Astrocyte (in vitro differentiated cells and primary cell): ENCODE measurements around the gene CD247. TPM values are rescaled to one million over a fixed set of nuclear protein-coding genes. Genes with fewer than 3 reads are reported as not detected.

Experiments
- DNase-seq: peaks from one replicate; pipeline ENCODE4 v3.0.0-alpha.2; 2010; ENCODE audit warnings: low read depth
- FAIRE-seq: peaks from 2 replicates; lab custom pipeline; 2011; peaks lifted over from hg19 to GRCh38; lab: Jason Lieb, UNC
- H2AFZ ChIP-seq: 2 replicates; pipeline ENCODE4 v1.6.0; 2012; ENCODE audit warnings: low read depth, low read length, inconsistent platforms
- H3K27ac ChIP-seq: 2 replicates; pipeline ENCODE4 v1.5.1; 2011; ENCODE audit warnings: low read depth, low read length, inconsistent platforms
- H3K27me3 ChIP-seq: 2 replicates; pipeline ENCODE4 v1.6.0; 2011; ENCODE audit warnings: low read length, inconsistent platforms; ENCODE audit not compliant: insufficient read depth
- H3K36me3 ChIP-seq: 2 replicates; pipeline ENCODE4 v1.5.1; 2011; ENCODE audit warnings: low read length, inconsistent platforms; ENCODE audit not compliant: insufficient read depth
- H3K4me1 ChIP-seq: 2 replicates; pipeline ENCODE4 v1.5.1; 2011; ENCODE audit warnings: low read length, inconsistent platforms; ENCODE audit not compliant: insufficient read depth
- H3K4me2 ChIP-seq: 2 replicates; pipeline ENCODE4 v1.6.0; 2012; ENCODE audit warnings: low read length, inconsistent platforms
- H3K4me3 ChIP-seq: 2 replicates; pipeline ENCODE4 v1.5.1; 2011; ENCODE audit warnings: low read depth, mild to moderate bottlenecking, low read length, inconsistent platforms; ENCODE audit not compliant: insufficient read depth
- H3K79me2 ChIP-seq: 2 replicates; pipeline ENCODE4 v1.6.0; 2012; ENCODE audit warnings: mild to moderate bottlenecking, low read length, inconsistent platforms; ENCODE audit not compliant: insufficient read depth
- H3K9ac ChIP-seq: 2 replicates; pipeline ENCODE4 v1.6.0; 2012; ENCODE audit warnings: mild to moderate bottlenecking, low read length, inconsistent platforms
- H3K9me3 ChIP-seq: 2 replicates; pipeline ENCODE4 v1.5.1; 2012; ENCODE audit warnings: low read depth, mild to moderate bottlenecking, low read length, inconsistent platforms; ENCODE audit not compliant: insufficient read depth
- H4K20me1 ChIP-seq: 2 replicates; pipeline ENCODE4 v1.6.0; 2012; ENCODE audit warnings: low read length, inconsistent platforms; ENCODE audit not compliant: insufficient read depth
- H3K27ac Mint-ChIP-seq: one replicate; pipeline ENCODE4 v1.8.0; 2021; ENCODE audit warnings: mild to moderate bottlenecking, mixed read lengths; ENCODE audit not compliant: unreplicated experiment
- H3K27me3 Mint-ChIP-seq: one replicate; pipeline ENCODE4 v1.8.0; 2021; ENCODE audit warnings: low read depth, mixed read lengths; ENCODE audit not compliant: unreplicated experiment
- H3K36me3 Mint-ChIP-seq: one replicate; pipeline ENCODE4 v1.8.0; 2021; ENCODE audit warnings: low read depth, mixed read lengths; ENCODE audit not compliant: unreplicated experiment
- H3K4me1 Mint-ChIP-seq: one replicate; pipeline ENCODE4 v1.8.0; 2021; ENCODE audit warnings: low read depth, mixed read lengths; ENCODE audit not compliant: unreplicated experiment
- H3K4me3 Mint-ChIP-seq: one replicate; pipeline ENCODE4 v1.8.0; 2021; ENCODE audit warnings: mild to moderate bottlenecking, moderate library complexity, mixed read lengths; ENCODE audit not compliant: unreplicated experiment
- H3K9me3 Mint-ChIP-seq: one replicate; pipeline ENCODE4 v1.8.0; 2021; ENCODE audit warnings: mild to moderate bottlenecking, mixed read lengths; ENCODE audit not compliant: unreplicated experiment
- EZH2 ChIP-seq: IDR thresholded peaks from 2 replicates; pipeline ENCODE4 v1.6.1; 2012; ENCODE audit warnings: mild to moderate bottlenecking, low read length, inconsistent platforms; ENCODE audit not compliant: insufficient read depth
- total RNA-seq: library from RNA; stranded (reverse); gene quantifications from 2 replicates; pipeline ENCODE4 v1.2.1, GENCODE V29; 2021
- TF ChIP-seq, protein P1 (sequence below): IDR thresholded peaks from 2 replicates; pipeline ENCODE4 v1.5.1; 2011; ENCODE audit warnings: low read depth, mild to moderate bottlenecking, inconsistent platforms, low read length, moderate library complexity; ENCODE audit not compliant: insufficient read depth

Gene CD247
- total RNA-seq, 1 donor from 2014 or later, result not detected

DNA sequence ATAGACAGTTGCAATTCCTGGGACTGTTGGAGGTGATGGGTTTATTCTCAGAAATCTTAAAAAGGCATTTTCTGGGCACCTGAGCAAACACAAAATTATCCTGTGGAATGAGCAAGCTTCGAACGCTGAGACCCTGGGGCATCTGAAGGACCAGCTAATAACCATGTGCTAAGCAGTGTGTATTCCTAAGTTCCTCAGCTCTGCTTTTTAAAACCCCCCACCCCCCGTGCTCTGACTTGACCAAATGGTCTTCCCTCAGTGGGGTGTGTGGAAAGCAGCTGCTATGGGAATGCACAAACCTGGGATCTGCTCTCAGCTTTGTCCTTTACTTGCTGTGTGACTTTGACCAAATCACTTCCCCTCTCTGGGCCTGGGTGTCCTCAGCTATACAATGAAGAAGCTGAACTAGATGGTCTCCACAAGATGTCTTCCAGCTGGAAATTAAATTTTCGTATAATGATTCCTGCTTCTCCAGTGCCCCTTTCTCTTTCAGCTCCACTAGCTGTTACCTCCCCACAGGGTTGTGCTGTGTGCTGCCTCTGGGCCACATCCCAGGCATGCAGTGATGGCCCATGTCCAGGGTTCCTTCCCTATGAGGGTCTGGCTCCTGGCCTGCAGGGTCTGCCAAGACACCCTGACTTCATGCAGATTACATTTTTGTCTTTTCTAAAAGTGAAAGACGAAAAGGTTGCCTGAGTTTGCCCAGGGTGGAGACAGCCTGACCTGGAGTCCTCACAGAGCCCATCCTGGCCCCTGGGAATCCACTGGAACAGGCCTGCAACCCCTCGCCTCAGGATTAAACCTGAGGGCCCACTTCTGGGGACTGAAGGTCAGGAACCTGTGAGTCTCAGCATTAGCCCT lies 14.9 kb upstream of the CD247 start:
- Mint-ChIP-seq H3K9me3 (no peaks in the 10 kb centered on the region), H3K36me3 (no peaks in the 10 kb centered on the region), H3K27ac (no peak overlapping the region), H3K27me3 (peaks cover 19% of the 10 kb centered on the region), H3K4me1 (peaks cover 3% of the 10 kb centered on the region), H3K4me3 (no peak overlapping the region)
- Histone ChIP-seq H3K36me3 (no peaks in the 10 kb centered on the region), H3K79me2 (no peaks in the 10 kb centered on the region), H3K9ac (no peak overlapping the region), H3K4me1 (no peaks in the 10 kb centered on the region), H3K27ac (no peak overlapping the region), H4K20me1 (no peaks in the 10 kb centered on the region), H3K4me2 (no peak overlapping the region), H2AFZ (no peak overlapping the region), H3K4me3 (no peak overlapping the region), H3K27me3 (peaks cover 5% of the 10 kb centered on the region), H3K9me3 (no peaks in the 10 kb centered on the region)
- DNase-seq, result no peak
- no peak for FAIRE-seq
- TF ChIP-seq, protein P1, sequence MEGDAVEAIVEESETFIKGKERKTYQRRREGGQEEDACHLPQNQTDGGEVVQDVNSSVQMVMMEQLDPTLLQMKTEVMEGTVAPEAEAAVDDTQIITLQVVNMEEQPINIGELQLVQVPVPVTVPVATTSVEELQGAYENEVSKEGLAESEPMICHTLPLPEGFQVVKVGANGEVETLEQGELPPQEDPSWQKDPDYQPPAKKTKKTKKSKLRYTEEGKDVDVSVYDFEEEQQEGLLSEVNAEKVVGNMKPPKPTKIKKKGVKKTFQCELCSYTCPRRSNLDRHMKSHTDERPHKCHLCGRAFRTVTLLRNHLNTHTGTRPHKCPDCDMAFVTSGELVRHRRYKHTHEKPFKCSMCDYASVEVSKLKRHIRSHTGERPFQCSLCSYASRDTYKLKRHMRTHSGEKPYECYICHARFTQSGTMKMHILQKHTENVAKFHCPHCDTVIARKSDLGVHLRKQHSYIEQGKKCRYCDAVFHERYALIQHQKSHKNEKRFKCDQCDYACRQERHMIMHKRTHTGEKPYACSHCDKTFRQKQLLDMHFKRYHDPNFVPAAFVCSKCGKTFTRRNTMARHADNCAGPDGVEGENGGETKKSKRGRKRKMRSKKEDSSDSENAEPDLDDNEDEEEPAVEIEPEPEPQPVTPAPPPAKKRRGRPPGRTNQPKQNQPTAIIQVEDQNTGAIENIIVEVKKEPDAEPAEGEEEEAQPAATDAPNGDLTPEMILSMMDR, result no peak
- no peak for TF ChIP-seq EZH2

DNA sequence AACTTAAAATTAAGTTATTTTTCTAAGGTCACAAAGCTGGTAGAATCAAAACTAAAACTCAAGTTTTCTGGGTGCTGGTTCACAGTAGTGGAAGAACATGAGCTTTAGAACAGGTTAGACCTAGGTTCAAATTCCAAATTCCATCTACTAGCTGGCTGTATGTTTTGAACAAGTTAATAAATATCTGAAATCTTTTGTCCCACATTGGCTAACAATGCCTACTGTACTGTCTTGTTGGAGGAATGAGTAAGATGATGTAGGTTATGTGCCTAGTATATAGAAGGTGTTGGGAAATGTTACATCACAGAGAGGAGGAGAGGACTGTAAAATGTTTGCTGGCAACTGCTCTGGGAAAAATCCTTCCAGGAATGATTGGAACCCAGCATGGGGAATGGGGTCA lies 14.0 kb upstream of the CD247 start:
- no peak overlapping the region for H2AFZ ChIP-seq
- H3K27me3 ChIP-seq, result peaks cover 7% of the 10 kb centered on the region
- Mint-ChIP-seq H3K27me3 (peaks cover 22% of the 10 kb centered on the region), H3K9me3 (no peaks in the 10 kb centered on the region), H3K4me1 (peaks cover 3% of the 10 kb centered on the region), H3K4me3 (no peak overlapping the region), H3K27ac (no peak overlapping the region), H3K36me3 (no peaks in the 10 kb centered on the region)
- H4K20me1 ChIP-seq, result no peaks in the 10 kb centered on the region
- DNase-seq (no peak), FAIRE-seq (no peak)
- no peak overlapping the region for H3K9ac ChIP-seq
- H3K4me3 ChIP-seq, result no peak overlapping the region
- no peak overlapping the region for H3K27ac ChIP-seq
- H3K4me2 ChIP-seq, result no peak overlapping the region
- no peaks in the 10 kb centered on the region for H3K79me2 ChIP-seq
- H3K4me1 ChIP-seq, result no peaks in the 10 kb centered on the region
- no peaks in the 10 kb centered on the region for H3K36me3 ChIP-seq
- TF ChIP-seq EZH2, result no peak
- TF ChIP-seq, protein P1, result no peak
- H3K9me3 ChIP-seq, result no peaks in the 10 kb centered on the region
